ENCODE data around the gene OR2T1. TPM values are rescaled to one million over a fixed set of nuclear protein-coding genes. Genes with fewer than 3 reads are reported as not detected.
A peak's percentile ranks its signal among the peaks of the same experiment; 100 is the strongest.
"Not testable (repeated sequence)": the region's sequence is repeated elsewhere in the genome, so short reads cannot be mapped to it uniquely, and the experiment has no call there.

The OR2T1 gene
- total and polyA plus RNA-seq, 5 experiments from 2014 or later, result not detected

GRCh38 chr1:248406721-248407692, 4.2 kb downstream of the OR2T1 start:
- no peak overlapping the region for H3K4me3 Mint-ChIP-seq
- POLR2A ChIA-PET, result no interaction called here
- peak overlapping the region in 1 of 10 donors; percentile 3 for H3K27ac Mint-ChIP-seq
- peaks cover 5 to 24% (median 16%) of the 10 kb centered on the region in 9 donors for H3K9me3 Mint-ChIP-seq
- peaks cover 0 to 24% (median 10%) of the 10 kb centered on the region in 3 donors for H3K36me3 Mint-ChIP-seq
- H3K27me3 Mint-ChIP-seq, result no peaks in the 10 kb centered on the region
- ATAC-seq (no peak), DNase-seq (no peak)
- peaks cover 3 to 16% (median 9%) of the 10 kb centered on the region in 4 donors for H3K4me1 Mint-ChIP-seq

- POLR2A ChIA-PET, result no interaction called here
- peaks cover 0 to 20% (median 12%) of the 10 kb centered on the region in 3 donors for H3K36me3 Mint-ChIP-seq
- H3K9me3 Mint-ChIP-seq, result peaks cover under 1 to 31% (median 10%) of the 10 kb centered on the region in 9 donors
- peak overlapping the region in 4 of 10 donors; percentile 2 to 53 (median 20) for H3K4me3 Mint-ChIP-seq
- DNase-seq (no peak), ATAC-seq (no peak)
- peaks cover 10 to 42% (median 28%) of the 10 kb centered on the region in 4 donors for H3K4me1 Mint-ChIP-seq
- H3K27ac Mint-ChIP-seq, result peak overlapping the region in 4 of 10 donors; percentile 30 to 81 (median 46)
- H3K27me3 Mint-ChIP-seq, result no peaks in the 10 kb centered on the region
Observed at GRCh38 chr1:248416226-248416625, 13.4 kb downstream of the OR2T1 start.

- DNase-seq (no peak), ATAC-seq (peak in 1 of 2 donors; percentile 29)
- peaks cover 0 to 24% (median 17%) of the 10 kb centered on the region in 3 donors for H3K36me3 Mint-ChIP-seq
- H3K27ac Mint-ChIP-seq, result peak overlapping the region in 3 of 10 donors; percentile 74 to 81 (median 75)
- peak overlapping the region in 4 of 10 donors; percentile 2 to 36 (median 24) for H3K4me3 Mint-ChIP-seq
- no peaks in the 10 kb centered on the region for H3K27me3 Mint-ChIP-seq
- POLR2A ChIA-PET, result no interaction called here
- H3K4me1 Mint-ChIP-seq, result peaks cover 10 to 42% (median 28%) of the 10 kb centered on the region in 4 donors
- peaks cover 5 to 34% (median 11%) of the 10 kb centered on the region in 9 donors for H3K9me3 Mint-ChIP-seq
Observed at GRCh38 chr1:248417854-248418253, 15.0 kb downstream of the OR2T1 start.

- Mint-ChIP-seq H3K4me3 (no peak overlapping the region), H3K27me3 (no peaks in the 10 kb centered on the region), H3K4me1 (peaks cover 2 to 28% (median 20%) of the 10 kb centered on the region in 4 donors), H3K9me3 (peaks cover 5 to 47% (median 22%) of the 10 kb centered on the region in 9 donors), H3K27ac (no peak overlapping the region), H3K36me3 (peaks cover 0 to 22% (median 15%) of the 10 kb centered on the region in 3 donors)
- POLR2A ChIA-PET, result no interaction called here
- ATAC-seq, result no peak
- no peak for DNase-seq
Observed at GRCh38 chr1:248421384-248421783, 18.5 kb downstream of the OR2T1 start.

GRCh38 chr1:248427526-248428191, 24.8 kb downstream of the OR2T1 start:
- H3K36me3 Mint-ChIP-seq, H3K27me3 Mint-ChIP-seq, POLR2A ChIA-PET, H3K27ac Mint-ChIP-seq, H3K4me1 Mint-ChIP-seq, H3K4me3 Mint-ChIP-seq, DNase-seq, ATAC-seq: not testable (repeated sequence)
- peaks cover under 1 to 17% (median 8%) of the 10 kb centered on the region in 9 donors for H3K9me3 Mint-ChIP-seq

- POLR2A ChIA-PET, H3K4me3 Mint-ChIP-seq, ATAC-seq, H3K27me3 Mint-ChIP-seq, H3K4me1 Mint-ChIP-seq, DNase-seq, H3K36me3 Mint-ChIP-seq: not testable (repeated sequence)
- H3K27ac Mint-ChIP-seq, result peak overlapping the region in 1 of 10 donors; percentile 20
- peaks cover 0 to 12% (median 3%) of the 10 kb centered on the region in 9 donors for H3K9me3 Mint-ChIP-seq
Observed at GRCh38 chr1:248428192-248428533, 25.3 kb downstream of the OR2T1 start.

GRCh38 chr1:248431683-248432082, 28.8 kb downstream of the OR2T1 start:
- peak overlapping the region in 1 of 10 donors; percentile 37 for H3K27ac Mint-ChIP-seq
- POLR2A ChIA-PET, H3K4me3 Mint-ChIP-seq, H3K9me3 Mint-ChIP-seq, ATAC-seq, H3K27me3 Mint-ChIP-seq, H3K4me1 Mint-ChIP-seq, DNase-seq, H3K36me3 Mint-ChIP-seq: not testable (repeated sequence)

GRCh38 chr1:248432201-248432600, 29.4 kb downstream of the OR2T1 start:
- H3K4me3 Mint-ChIP-seq, H3K27me3 Mint-ChIP-seq, POLR2A ChIA-PET, H3K9me3 Mint-ChIP-seq, DNase-seq, H3K4me1 Mint-ChIP-seq, H3K36me3 Mint-ChIP-seq, ATAC-seq: not testable (repeated sequence)
- peak overlapping the region in 1 of 10 donors; percentile 0 for H3K27ac Mint-ChIP-seq

- POLR2A ChIA-PET, H3K27me3 Mint-ChIP-seq, DNase-seq, H3K27ac Mint-ChIP-seq, H3K36me3 Mint-ChIP-seq, H3K4me1 Mint-ChIP-seq, H3K4me3 Mint-ChIP-seq, H3K9me3 Mint-ChIP-seq, ATAC-seq: not testable (repeated sequence)
Observed at GRCh38 chr1:248433811-248434415, 31.1 kb downstream of the OR2T1 start.

- H3K4me1 Mint-ChIP-seq, H3K36me3 Mint-ChIP-seq, H3K27me3 Mint-ChIP-seq, H3K4me3 Mint-ChIP-seq, DNase-seq, ATAC-seq, POLR2A ChIA-PET, H3K27ac Mint-ChIP-seq, H3K9me3 Mint-ChIP-seq: not testable (repeated sequence)
Observed at GRCh38 chr1:248434913-248435312, 32.1 kb downstream of the OR2T1 start.

- H3K4me1 Mint-ChIP-seq, POLR2A ChIA-PET, H3K27me3 Mint-ChIP-seq: not testable (repeated sequence)
Observed at GRCh38 chr1:248436303-248436702, 33.5 kb downstream of the OR2T1 start.

GRCh38 chr1:248438668-248439067, 35.8 kb downstream of the OR2T1 start:
- H3K4me3 Mint-ChIP-seq, POLR2A ChIA-PET, H3K27ac Mint-ChIP-seq, H3K27me3 Mint-ChIP-seq, ATAC-seq, DNase-seq, H3K9me3 Mint-ChIP-seq, H3K4me1 Mint-ChIP-seq, H3K36me3 Mint-ChIP-seq: not testable (repeated sequence)

More at GRCh38 chr1:248436303-248436702, 33.5 kb downstream of the OR2T1 start:
- ATAC-seq, H3K4me3 Mint-ChIP-seq, H3K27ac Mint-ChIP-seq, DNase-seq, H3K9me3 Mint-ChIP-seq, H3K36me3 Mint-ChIP-seq: not testable (repeated sequence)

- POLR2A ChIA-PET, H3K4me1 Mint-ChIP-seq, DNase-seq, H3K36me3 Mint-ChIP-seq, ATAC-seq, H3K4me3 Mint-ChIP-seq, H3K27me3 Mint-ChIP-seq, H3K27ac Mint-ChIP-seq, H3K9me3 Mint-ChIP-seq: not testable (repeated sequence)
Observed at GRCh38 chr1:248439283-248439682, 36.4 kb downstream of the OR2T1 start.

Data from naive thymus-derived CD8-positive, alpha-beta T cell (primary cell).